Mesenchymal stem cell (in vitro differentiated cells and primary cell): ENCODE measurements around the gene TBCD.
"Not testable (repeated sequence)": the region's sequence is repeated elsewhere in the genome, so short reads cannot be mapped to it uniquely, and the experiment has no call there.

Experiments used
- DNase-seq: peaks from one replicate; pipeline ENCODE4 v3.0.0-alpha.2; 2013
- H2AFZ ChIP-seq: one replicate; pipeline ENCODE4 v1.6.1; 2013; ENCODE audit warnings: low read depth, mild to moderate bottlenecking, control low read depth, inconsistent platforms, low read length, moderate library complexity
- H2AK5ac ChIP-seq: 2 replicates; pipeline ENCODE4 v1.6.1; 2013; ENCODE audit warnings: low read length, moderate library complexity, mild to moderate bottlenecking, inconsistent platforms; ENCODE audit not compliant: severe bottlenecking
- H2BK120ac ChIP-seq: one replicate; pipeline ENCODE4 v1.6.1; 2013; ENCODE audit warnings: low read depth, mild to moderate bottlenecking, inconsistent platforms, low read length, moderate library complexity
- H2BK12ac ChIP-seq, 2 experiments: one replicate each; pipeline ENCODE4 v1.6.1; 2013; ENCODE audit warnings: inconsistent platforms in 2 of 2, low read length in 2 of 2, mild to moderate bottlenecking in 2 of 2, moderate library complexity in 2 of 2, control low read depth in 1 of 2
- H2BK15ac ChIP-seq: one replicate; pipeline ENCODE4 v1.6.1; 2013; ENCODE audit warnings: mild to moderate bottlenecking, low read depth, inconsistent platforms; ENCODE audit not compliant: poor library complexity, severe bottlenecking
- H2BK5ac ChIP-seq: 2 replicates; pipeline ENCODE4 v1.6.1; 2013; ENCODE audit warnings: low read depth, mild to moderate bottlenecking, low read length, control low read depth, inconsistent platforms; ENCODE audit not compliant: poor library complexity, severe bottlenecking
- H3K14ac ChIP-seq, 2 experiments: one replicate each; pipeline ENCODE4 v1.6.1; 2013; ENCODE audit warnings: inconsistent platforms in 2 of 2, low read length in 2 of 2, control low read depth in 1 of 2, mild to moderate bottlenecking in 1 of 2, moderate library complexity in 1 of 2
- H3K18ac ChIP-seq, 2 experiments: one replicate each; pipeline ENCODE4 v1.6.1; 2013; ENCODE audit warnings: inconsistent platforms in 2 of 2, low read length in 2 of 2, control low read depth in 1 of 2, low read depth in 1 of 2, mild to moderate bottlenecking in 1 of 2
- H3K23ac ChIP-seq, 2 experiments: one replicate each; pipeline ENCODE4 v1.6.1; 2013; ENCODE audit warnings: inconsistent platforms in 2 of 2, low read length in 2 of 2, mild to moderate bottlenecking in 2 of 2, moderate library complexity in 2 of 2, control low read depth in 1 of 2
- H3K27ac ChIP-seq: 2 replicates; pipeline ENCODE4 v1.5.1; 2013; ENCODE audit warnings: mild to moderate bottlenecking, moderate library complexity, low read length, control low read depth, inconsistent platforms; ENCODE audit not compliant: poor library complexity, severe bottlenecking
- H3K27me3 ChIP-seq, 2 experiments: 2 replicates each; pipeline versions ENCODE4 v1.6.1 to v1.7.0; 2013; ENCODE audit warnings: low read length in 2 of 2, mild to moderate bottlenecking in 2 of 2, moderate library complexity in 2 of 2, control low read depth in 1 of 2, inconsistent platforms in 1 of 2; ENCODE audit not compliant: control insufficient read depth in 1 of 2, insufficient read depth in 1 of 2
- H3K36me3 ChIP-seq, 2 experiments: 2 replicates each; pipeline versions ENCODE4 v1.6.1 to v1.7.0; 2013; ENCODE audit warnings: low read length in 2 of 2, control low read depth in 1 of 2, inconsistent platforms in 1 of 2, low read depth in 1 of 2, mild to moderate bottlenecking in 1 of 2; ENCODE audit not compliant: insufficient read depth in 2 of 2, control insufficient read depth in 1 of 2
- H3K4ac ChIP-seq, 2 experiments: one replicate each; pipeline ENCODE4 v1.6.1; 2013; ENCODE audit warnings: inconsistent platforms in 2 of 2, low read length in 2 of 2, mild to moderate bottlenecking in 2 of 2, moderate library complexity in 2 of 2, control low read depth in 1 of 2, low read depth in 1 of 2
- H3K4me1 ChIP-seq: 2 replicates; pipeline ENCODE4 v1.6.1; 2013; ENCODE audit warnings: low read depth, low read length, control low read depth; ENCODE audit not compliant: control insufficient read depth, insufficient read depth
- H3K4me2 ChIP-seq: 2 replicates; pipeline ENCODE4 v1.6.1; 2013; ENCODE audit warnings: low read length, mild to moderate bottlenecking, inconsistent platforms; ENCODE audit not compliant: poor library complexity, severe bottlenecking
- H3K4me3 ChIP-seq, 2 experiments: 2 replicates each; pipeline versions ENCODE4 v1.5.1 to v1.7.0; 2013; ENCODE audit warnings: low read length in 2 of 2, mild to moderate bottlenecking in 2 of 2, control low read depth in 1 of 2, low read depth in 1 of 2; ENCODE audit not compliant: insufficient read depth in 1 of 2
- H3K79me1 ChIP-seq: replicated peaks from 2 replicates; pipeline ENCODE4 v1.6.1; 2013; ENCODE audit warnings: mild to moderate bottlenecking, control low read depth, low read length, inconsistent platforms; ENCODE audit not compliant: poor library complexity, severe bottlenecking
- H3K9ac ChIP-seq: 2 replicates; pipeline ENCODE4 v1.7.0; 2013; ENCODE audit warnings: mild to moderate bottlenecking, low read length, moderate library complexity
- H3K9me3 ChIP-seq: 2 replicates; pipeline ENCODE4 v1.7.0; 2013; ENCODE audit warnings: mild to moderate bottlenecking, low read length; ENCODE audit not compliant: control insufficient read depth
- H4K8ac ChIP-seq: one replicate; pipeline ENCODE4 v1.6.1; 2013; ENCODE audit warnings: inconsistent platforms, mild to moderate bottlenecking, low read length, moderate library complexity
- H4K91ac ChIP-seq: one replicate; pipeline ENCODE4 v1.6.1; 2013; ENCODE audit warnings: mild to moderate bottlenecking, low read length, inconsistent platforms
- WGBS: methylation state at CpG from one replicate; pipeline ENCODE4 v1.1.7; 2013; ENCODE audit warnings: mixed read lengths; 5-methylcytosine and 5-hydroxymethylcytosine counted together

TBCD gene

GRCh38 chr17:82963104-82963950 is 211.5 kb downstream of the TBCD start:
- no peak overlapping the region for H2BK12ac ChIP-seq
- peak; percentile 75 for DNase-seq
- 28% methylated on average over 25 of the region's 25 CpGs for WGBS
- H3K4me1 ChIP-seq: peaks cover 11% of the 10 kb centered on the region
- peak overlapping the region; percentile 12 for H3K27ac ChIP-seq
- H3K36me3 ChIP-seq: peaks cover 6 to 8% of the 10 kb centered on the region in 2 experiments
- no peaks in the 10 kb centered on the region for H3K27me3 ChIP-seq
- no peak overlapping the region for H3K23ac ChIP-seq
- H2AK5ac ChIP-seq: no peak overlapping the region
- no peak overlapping the region for H2BK15ac ChIP-seq
- no peak overlapping the region for H3K14ac ChIP-seq
- H3K18ac ChIP-seq: peak overlapping the region in 1 of 2 experiments; percentile 42
- peak overlapping the region; percentile 85 for H3K9ac ChIP-seq
- H3K4me2 ChIP-seq: peak overlapping the region; percentile 62
- H3K79me1 ChIP-seq: no peaks in the 10 kb centered on the region
- no peak overlapping the region for H2BK5ac ChIP-seq
- H3K9me3 ChIP-seq: no peaks in the 10 kb centered on the region
- H3K4ac ChIP-seq: no peak overlapping the region
- H3K4me3 ChIP-seq: peak overlapping the region in 1 of 2 experiments; percentile 61
- no peak overlapping the region for H2BK120ac ChIP-seq
- H2AFZ ChIP-seq: peak overlapping the region; percentile 64
- no peak overlapping the region for H4K91ac ChIP-seq
- peak overlapping the region; percentile 60 for H4K8ac ChIP-seq

DNA sequence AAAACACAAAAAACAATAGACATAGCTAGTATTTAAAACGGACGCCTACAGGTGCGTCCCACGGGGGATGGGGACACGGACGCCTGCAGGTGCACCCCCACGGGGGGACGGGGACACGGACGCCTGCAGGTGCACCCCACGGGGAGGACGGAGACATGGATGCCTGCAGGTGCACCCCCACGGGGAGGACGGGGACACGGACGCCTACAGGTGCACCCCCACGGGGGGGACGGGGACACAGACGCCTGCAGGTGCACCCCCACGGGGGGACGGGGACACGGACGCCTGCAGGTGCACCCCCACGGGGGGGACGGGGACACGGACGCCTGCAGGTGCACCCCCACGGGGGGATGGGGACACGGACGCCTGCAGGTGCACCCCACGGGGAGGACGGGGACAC is 212.6 kb downstream of the TBCD start:
- not testable (repeated sequence) for H2AK5ac ChIP-seq, H4K8ac ChIP-seq, H2BK120ac ChIP-seq, H2BK5ac ChIP-seq, H3K36me3 ChIP-seq, H3K27me3 ChIP-seq, H3K4me3 ChIP-seq, DNase-seq, H3K14ac ChIP-seq, H3K9me3 ChIP-seq, H4K91ac ChIP-seq, H3K18ac ChIP-seq, H3K79me1 ChIP-seq, H2BK12ac ChIP-seq, H2BK15ac ChIP-seq, H2AFZ ChIP-seq, H3K23ac ChIP-seq, H3K9ac ChIP-seq, H3K4me2 ChIP-seq, H3K4ac ChIP-seq, H3K27ac ChIP-seq
- 91% methylated on average over 32 of the region's 32 CpGs for WGBS
- peaks cover 11% of the 10 kb centered on the region for H3K4me1 ChIP-seq

- Histone ChIP-seq H2AFZ (no peak overlapping the region), H3K4me1 (peaks cover 11% of the 10 kb centered on the region), H3K36me3 (no peaks in the 10 kb centered on the region), H2BK120ac (no peak overlapping the region), H4K8ac (no peak overlapping the region), H3K4me3 (no peak overlapping the region), H3K9ac (no peak overlapping the region), H3K23ac (no peak overlapping the region), H3K27me3 (no peaks in the 10 kb centered on the region), H3K18ac (no peak overlapping the region), H3K79me1 (no peaks in the 10 kb centered on the region), H2BK5ac (no peak overlapping the region), H4K91ac (no peak overlapping the region), H2BK15ac (no peak overlapping the region), H3K4me2 (no peak overlapping the region), H3K4ac (no peak overlapping the region), H3K14ac (no peak overlapping the region), H2BK12ac (no peak overlapping the region), H3K27ac (no peak overlapping the region), H3K9me3 (no peaks in the 10 kb centered on the region), H2AK5ac (no peak overlapping the region)
- WGBS: 93% methylated on average over 24 of the region's 25 CpGs
- no peak for DNase-seq
These were observed 213.0 kb downstream of the TBCD start for GRCh38 chr17:82964851-82965341.

- Histone ChIP-seq H3K4me3 (no peak overlapping the region), H2AFZ (no peak overlapping the region), H3K23ac (no peak overlapping the region), H3K36me3 (peaks cover 0 to under 1% of the 10 kb centered on the region in 2 experiments), H2BK12ac (no peak overlapping the region), H3K4me1 (peaks cover 13% of the 10 kb centered on the region), H3K9me3 (no peaks in the 10 kb centered on the region), H2AK5ac (no peak overlapping the region), H2BK15ac (no peak overlapping the region), H3K79me1 (no peaks in the 10 kb centered on the region), H3K9ac (no peak overlapping the region), H2BK120ac (no peak overlapping the region), H3K18ac (no peak overlapping the region), H3K14ac (no peak overlapping the region), H3K4ac (no peak overlapping the region), H3K27me3 (no peaks in the 10 kb centered on the region), H4K8ac (no peak overlapping the region), H2BK5ac (no peak overlapping the region), H4K91ac (no peak overlapping the region), H3K27ac (no peak overlapping the region), H3K4me2 (no peak overlapping the region)
- 89% methylated on average over 13 of the region's 13 CpGs for WGBS
- no peak for DNase-seq
These were observed 213.5 kb downstream of the TBCD start for GRCh38 chr17:82965371-82965770.
